ENCODE results near the gene MRPL41. TPM values are rescaled to one million over a fixed set of nuclear protein-coding genes. Genes with fewer than 3 reads are reported as not detected.
A peak's percentile ranks its signal among the peaks of the same experiment; 100 is the strongest.
"Not testable (repeated sequence)": the region's sequence is repeated elsewhere in the genome, so short reads cannot be mapped to it uniquely, and the experiment has no call there.

The MRPL41 gene
- total RNA-seq, 1 experiment from 2014 or later: 175 TPM

- DNase-seq (ENCODE audit: low spot score): peak; percentile 47
These were observed 516 bp downstream of the MRPL41 start for GRCh38 chr9:137552022-137552768.

- not testable (repeated sequence) for DNase-seq (ENCODE audit: low spot score)
These were observed 2.0 kb downstream of the MRPL41 start for GRCh38 chr9:137553654-137554053.

DNA sequence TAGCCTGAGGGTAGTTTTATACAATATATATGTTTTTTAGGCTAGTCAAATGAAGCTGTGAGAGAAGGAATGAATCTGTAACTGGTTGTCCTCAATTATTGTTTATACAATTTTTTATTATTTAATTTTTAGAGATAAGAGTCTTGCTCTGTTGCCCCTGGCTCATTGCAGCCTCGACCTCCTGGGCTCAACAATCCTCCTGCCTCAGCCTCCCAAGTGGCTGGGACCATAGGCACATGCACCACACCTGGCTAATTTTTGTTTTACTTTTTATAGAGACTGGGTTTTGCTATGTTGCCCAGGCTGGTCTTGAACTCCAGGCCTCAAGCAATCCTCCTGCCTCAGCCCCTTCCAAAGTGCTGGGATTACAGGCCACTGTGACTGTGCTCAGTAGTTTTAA, 2.7 kb downstream of the MRPL41 start:
- no peak for DNase-seq (ENCODE audit: low spot score)

- DNase-seq (ENCODE audit: low spot score): no peak
These were observed 3.5 kb downstream of the MRPL41 start for GRCh38 chr9:137555179-137555578.

DNA sequence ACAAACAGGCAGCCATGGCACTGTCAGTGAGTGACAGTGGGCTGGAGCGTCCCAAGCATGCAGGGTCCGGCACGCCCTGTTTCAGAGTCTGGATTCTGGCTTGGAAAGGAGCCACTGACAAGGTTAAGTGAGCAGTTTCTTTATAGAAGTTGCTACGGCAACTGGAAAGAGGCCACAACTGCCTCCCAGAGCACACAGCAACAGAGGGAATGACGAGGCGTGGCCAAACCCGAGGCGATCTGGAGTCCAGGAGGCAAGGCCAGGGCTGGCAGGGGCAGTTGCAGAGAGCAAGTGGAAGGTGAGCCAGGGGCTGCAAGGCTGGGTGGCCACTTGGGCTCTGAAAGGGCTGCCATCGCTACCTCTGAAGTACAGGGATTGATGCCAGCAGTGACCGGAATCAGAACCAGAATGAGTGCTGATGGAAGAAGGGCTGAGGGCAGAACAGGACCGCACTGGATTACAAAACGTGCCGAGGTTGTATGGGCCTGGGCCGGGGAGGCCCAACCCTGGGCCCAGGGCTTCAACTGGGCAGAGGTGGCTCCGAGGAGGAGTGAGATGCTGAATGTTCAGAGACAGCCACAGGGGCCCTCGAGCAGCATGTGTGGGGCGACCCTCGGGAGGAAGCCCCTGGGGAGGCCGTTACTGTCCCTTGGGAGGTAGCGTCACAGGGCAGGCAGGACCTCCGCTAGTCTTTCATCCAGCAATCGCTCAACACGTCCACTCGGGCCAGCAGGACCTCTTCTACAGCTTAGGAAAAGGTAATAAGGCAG, 4.6 kb downstream of the MRPL41 start:
- DNase-seq (ENCODE audit: low spot score): no peak

DNA sequence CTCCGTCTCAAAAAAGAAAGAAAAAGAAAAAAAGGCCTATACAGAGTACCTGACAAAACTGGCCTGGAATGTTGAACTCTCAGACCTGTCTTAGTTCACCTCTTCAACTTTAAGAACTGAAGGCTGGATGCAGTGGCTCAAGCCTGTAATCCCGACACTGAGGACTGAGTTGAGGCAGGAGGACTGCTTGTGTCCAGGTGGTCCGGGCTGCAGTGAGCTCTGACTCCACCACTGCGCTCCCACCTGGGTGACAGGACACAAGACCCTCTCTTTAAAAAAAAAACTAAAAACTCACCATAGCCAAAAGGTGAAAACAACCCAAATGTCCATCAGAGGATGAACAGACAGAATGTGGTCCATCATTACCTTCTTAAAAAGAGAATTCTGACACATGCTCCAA, 6.4 kb downstream of the MRPL41 start:
- DNase-seq (ENCODE audit: low spot score): no peak

GRCh38 chr9:137564134-137564533, 12.5 kb downstream of the MRPL41 start:
- DNase-seq (ENCODE audit: low spot score): no peak

- no peak for DNase-seq (ENCODE audit: low spot score)
These were observed 13.2 kb downstream of the MRPL41 start for GRCh38 chr9:137564817-137565411.

DNA sequence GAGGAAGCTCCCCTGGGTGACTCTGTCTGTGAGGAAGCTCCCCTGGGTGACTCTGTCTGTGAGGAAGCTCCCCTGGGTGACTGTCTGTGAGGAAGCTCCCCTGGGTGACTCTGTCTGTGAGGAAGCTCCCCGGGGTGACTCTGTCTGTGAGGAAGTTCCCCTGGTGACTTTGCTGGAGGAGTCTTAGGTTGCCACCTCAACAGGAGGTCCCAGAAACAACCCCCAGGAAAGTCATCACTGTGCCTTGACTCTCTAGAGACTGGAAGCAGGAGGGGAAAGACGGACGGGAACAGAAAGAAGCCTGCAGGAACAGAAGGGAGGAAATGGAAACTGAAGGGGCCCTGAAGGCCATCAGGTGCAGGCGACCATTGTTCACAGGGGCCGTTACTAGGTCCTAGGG, 16.8 kb downstream of the MRPL41 start:
- DNase-seq (ENCODE audit: low spot score): not testable (repeated sequence)

- DNase-seq (ENCODE audit: low spot score): no peak
These were observed 18.0 kb downstream of the MRPL41 start for GRCh38 chr9:137569609-137570203.

- no peak for DNase-seq (ENCODE audit: low spot score)
These were observed 18.9 kb downstream of the MRPL41 start for GRCh38 chr9:137570566-137570965.

GRCh38 chr9:137574192-137574591, 22.5 kb downstream of the MRPL41 start:
- no peak for DNase-seq (ENCODE audit: low spot score)

GRCh38 chr9:137575364-137575715, 23.7 kb downstream of the MRPL41 start:
- DNase-seq (ENCODE audit: low spot score): no peak

GRCh38 chr9:137575716-137576411, 24.2 kb downstream of the MRPL41 start:
- no peak for DNase-seq (ENCODE audit: low spot score)

DNA sequence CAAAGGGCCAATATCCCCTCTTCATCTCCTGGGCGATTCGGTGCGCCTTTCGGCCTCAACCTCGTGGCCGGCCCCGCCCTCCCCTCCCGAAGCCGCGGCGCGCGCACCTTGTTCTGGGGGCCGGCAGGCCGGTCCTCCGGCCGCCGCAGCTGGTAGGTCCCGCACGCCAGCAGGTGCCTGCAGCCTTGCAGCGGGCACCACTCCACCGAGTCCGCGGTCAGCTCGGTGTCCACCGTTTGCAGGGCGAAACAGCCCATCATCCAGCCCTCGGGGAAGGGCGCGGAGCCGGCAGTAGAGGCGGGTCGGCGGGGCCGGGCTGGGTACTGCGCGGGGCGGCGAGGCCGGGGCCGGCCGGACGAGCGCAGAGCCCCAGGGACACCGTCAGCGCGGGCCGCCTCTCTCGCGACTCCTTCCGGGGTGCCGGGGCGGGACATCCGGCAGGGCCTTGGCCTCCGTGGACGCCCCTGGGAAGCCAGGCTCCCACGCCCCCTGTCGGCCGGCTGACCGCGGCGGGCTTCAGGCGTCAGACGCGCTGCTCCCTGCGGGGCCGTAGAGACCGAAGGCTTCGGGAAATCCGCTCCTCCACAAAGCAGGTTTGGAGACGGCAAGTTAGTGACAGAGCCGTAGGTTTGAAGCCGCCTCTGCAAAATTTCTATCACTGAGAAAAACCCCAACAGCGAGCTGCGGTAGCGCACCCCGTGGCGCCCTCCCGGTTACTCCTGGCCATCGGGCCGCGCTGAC, 27.0 kb downstream of the MRPL41 start, which contains the start of gene DPH7:
TSS of gene DPH7 (minus strand) at position 408 of the 741 bp plus-strand sequence. CDS start at position 260, 148 bp downstream.
- DNase-seq (ENCODE audit: low spot score): peak; percentile 95

GRCh38 chr9:137579259-137579604, 27.6 kb downstream of the MRPL41 start:
- DNase-seq (ENCODE audit: low spot score): no peak

- DNase-seq (ENCODE audit: low spot score): no peak
These were observed 28.7 kb downstream of the MRPL41 start for GRCh38 chr9:137580209-137580953.

- DNase-seq (ENCODE audit: low spot score): no peak
These were observed 29.3 kb downstream of the MRPL41 start for GRCh38 chr9:137580954-137581322.

GRCh38 chr9:137581361-137582285, 29.9 kb downstream of the MRPL41 start:
- DNase-seq (ENCODE audit: low spot score): no peak
